GM12872 (cell line): ENCODE data around the gene TBC1D21.

Experiments used
- CTCF ChIP-seq: IDR thresholded peaks from 3 replicates; pipeline ENCODE4 v1.5.1; 2011; ENCODE audit warnings: low read depth, mild to moderate bottlenecking, low read length, moderate library complexity; ENCODE audit not compliant: insufficient read depth

The TBC1D21 gene

GRCh38 chr15:73928971-73929627 lies 55.7 kb downstream of the TBC1D21 start:
- TF ChIP-seq CTCF, result no peak

DNA sequence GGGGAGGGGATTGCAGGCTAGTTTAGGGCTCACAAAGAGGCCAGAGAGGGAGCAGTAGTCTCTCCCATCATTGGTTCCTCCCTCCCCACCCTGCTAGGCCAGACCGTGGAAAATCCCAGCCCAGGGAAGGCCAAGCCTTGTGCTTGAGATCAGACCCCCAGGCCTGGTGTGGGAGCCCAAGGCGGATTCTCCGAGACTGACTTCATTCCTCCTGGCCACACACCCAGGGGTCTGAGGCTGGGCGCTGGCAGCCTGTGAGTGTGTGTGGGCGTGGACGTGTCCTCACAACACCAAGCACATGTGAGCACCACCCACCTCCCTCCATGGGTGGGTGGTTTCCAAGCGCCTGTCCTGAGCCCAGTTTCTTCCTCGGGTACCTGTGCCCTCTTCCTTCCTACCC lies 57.0 kb downstream of the TBC1D21 start:
- no peak for TF ChIP-seq CTCF

GRCh38 chr15:73930790-73931281 lies 57.5 kb downstream of the TBC1D21 start:
- TF ChIP-seq CTCF, result no peak

DNA sequence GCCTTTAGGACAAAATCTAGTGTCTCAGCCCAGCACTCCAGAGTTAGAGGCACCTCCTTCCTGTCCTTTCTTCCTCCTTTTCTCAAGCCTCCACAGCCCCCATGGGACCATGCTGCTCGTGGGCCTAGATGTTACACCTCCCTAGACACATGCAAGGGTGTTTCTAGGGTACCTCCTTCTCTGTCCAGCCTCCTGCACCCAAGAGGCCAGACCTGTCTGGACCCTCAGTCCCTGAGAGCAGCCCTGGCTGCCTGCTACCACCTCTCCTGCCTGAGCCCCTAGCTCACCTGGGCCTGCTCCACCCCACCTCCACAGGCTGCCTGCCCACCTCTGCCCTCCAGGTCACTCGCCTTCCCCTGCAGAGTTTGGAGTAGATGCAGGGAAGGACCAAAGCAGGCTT lies 58.1 kb downstream of the TBC1D21 start:
- TF ChIP-seq CTCF, result no peak

DNA sequence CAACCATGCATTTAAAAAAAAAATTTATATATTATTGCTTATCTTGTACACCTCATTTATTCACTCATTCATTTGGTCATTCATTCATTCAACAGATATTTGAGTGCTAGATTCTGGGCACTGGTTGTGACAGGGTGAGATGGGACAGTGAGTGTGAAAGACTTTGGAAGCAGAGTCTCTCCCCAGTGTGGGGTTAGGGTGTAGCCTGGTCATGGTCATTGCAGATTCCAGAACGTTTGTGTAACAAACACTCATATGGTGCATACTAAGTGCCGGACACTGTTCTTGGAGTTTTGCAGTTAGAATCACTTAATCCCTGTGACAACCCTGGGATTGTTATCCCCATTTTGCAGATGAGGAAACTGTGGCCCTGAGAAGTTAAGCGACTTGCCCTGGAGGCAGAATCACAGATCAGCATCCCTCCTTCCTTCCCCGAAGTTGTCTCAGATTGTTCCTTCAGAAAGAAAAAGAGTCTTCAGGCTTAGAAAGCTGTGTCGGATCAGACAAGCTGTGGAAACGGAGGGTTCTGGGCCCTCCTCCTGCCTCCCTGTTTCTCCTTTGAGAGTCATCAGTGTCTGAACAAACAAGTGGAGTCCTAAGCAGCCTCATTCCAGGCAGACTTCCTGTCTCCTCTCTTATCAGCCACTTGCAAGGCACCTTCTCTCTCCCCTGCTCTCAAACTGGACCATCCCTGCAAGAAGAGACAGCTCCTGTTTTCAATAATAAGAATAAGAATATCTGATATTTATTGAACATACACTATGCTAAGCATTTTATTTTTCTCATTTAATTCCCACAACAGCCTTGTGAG lies 59.2 kb downstream of the TBC1D21 start:
- no peak for TF ChIP-seq CTCF

DNA sequence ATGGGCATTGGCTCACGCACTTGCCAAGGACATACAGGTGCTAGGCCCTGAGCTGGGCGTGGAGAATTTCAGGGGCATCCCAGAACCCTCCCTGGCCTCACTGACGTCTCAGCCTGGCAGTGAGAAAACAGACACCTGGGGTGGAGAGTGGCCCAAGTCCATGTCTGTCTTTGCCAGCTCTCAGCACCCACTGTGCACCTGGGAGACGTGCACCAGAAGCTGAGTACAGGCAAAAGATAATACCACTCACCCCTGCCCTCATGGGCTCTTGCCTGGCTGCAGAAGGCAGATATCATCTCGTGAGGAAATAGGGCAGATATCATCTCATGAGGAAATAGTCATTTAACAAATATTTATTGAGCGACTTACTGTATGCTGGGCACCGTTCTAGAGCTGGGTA lies 60.9 kb downstream of the TBC1D21 start:
- TF ChIP-seq CTCF, result no peak

DNA sequence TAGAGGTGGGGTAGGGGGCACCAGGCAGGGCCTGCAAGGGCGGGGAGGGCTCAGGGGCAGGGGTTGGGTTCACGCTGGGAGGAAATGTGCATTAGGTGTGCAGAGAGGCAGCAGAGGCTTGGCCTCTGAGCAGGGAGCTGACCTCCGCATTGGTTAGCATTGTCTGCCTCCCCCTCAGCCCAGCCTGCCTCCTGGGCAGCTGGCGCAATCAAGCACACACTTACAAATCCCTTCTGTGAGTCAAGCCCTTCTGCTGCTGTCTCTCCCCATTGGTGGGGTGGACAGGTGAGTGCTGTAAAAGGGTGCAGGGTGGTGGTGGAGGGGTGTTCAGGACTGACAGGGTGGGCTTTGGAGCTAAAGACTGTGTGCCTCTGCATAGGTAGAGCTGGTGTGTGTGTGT lies 62.2 kb downstream of the TBC1D21 start:
- no peak for TF ChIP-seq CTCF
